Endodermal cell (in vitro differentiated cells): ENCODE results near the gene INMT. TPM values are rescaled to one million over a fixed set of nuclear protein-coding genes. Genes with fewer than 3 reads are reported as not detected.

Experiments used
- DNase-seq: peaks from one replicate; pipeline ENCODE4 v3.0.0-alpha.2; 2017
- H3K27ac ChIP-seq: 2 replicates; pipeline ENCODE4 v1.5.1; 2013; ENCODE audit warnings: mild to moderate bottlenecking, low read depth, low read length, moderate library complexity
- H3K27me3 ChIP-seq: 2 replicates; pipeline ENCODE4 v1.6.1; 2013; ENCODE audit warnings: mild to moderate bottlenecking, low read length, moderate library complexity; ENCODE audit not compliant: insufficient read depth, control insufficient read depth, poor library complexity, severe bottlenecking
- H3K36me3 ChIP-seq: 2 replicates; pipeline ENCODE4 v1.7.0; 2013; ENCODE audit warnings: mild to moderate bottlenecking, low read length, moderate library complexity; ENCODE audit not compliant: control insufficient read depth, insufficient read depth
- H3K4me1 ChIP-seq: one replicate; pipeline ENCODE4 v1.7.0; 2013; ENCODE audit warnings: low read length; ENCODE audit not compliant: control insufficient read depth, insufficient read depth
- H3K4me3 ChIP-seq: 2 replicates; pipeline ENCODE4 v1.5.1; 2013; ENCODE audit warnings: mild to moderate bottlenecking, low read length, moderate library complexity
- H3K9ac ChIP-seq: 2 replicates; pipeline ENCODE4 v1.6.1; 2013; ENCODE audit warnings: mild to moderate bottlenecking, low read length, moderate library complexity; ENCODE audit not compliant: poor library complexity, severe bottlenecking; ENCODE audit errors: extremely low read depth
- H3K9me3 ChIP-seq: 2 replicates; pipeline ENCODE4 v1.6.1; 2013; ENCODE audit warnings: mild to moderate bottlenecking, low read length, moderate library complexity; ENCODE audit not compliant: control insufficient read depth
- H3K27ac Mint-ChIP-seq: 2 replicates; pipeline ENCODE4 v1.8.0; 2020; ENCODE audit warnings: mixed read lengths
- H3K27me3 Mint-ChIP-seq: 2 replicates; pipeline ENCODE4 v1.8.0; 2021; ENCODE audit warnings: mild to moderate bottlenecking, mixed read lengths; ENCODE audit not compliant: insufficient read depth
- H3K36me3 Mint-ChIP-seq: 2 replicates; pipeline ENCODE4 v1.8.0; 2020; ENCODE audit warnings: low read depth, mixed read lengths
- H3K4me1 Mint-ChIP-seq: 2 replicates; pipeline ENCODE4 v1.8.0; 2020; ENCODE audit warnings: mixed read lengths
- H3K4me3 Mint-ChIP-seq: 2 replicates; pipeline ENCODE4 v1.8.0; 2020; ENCODE audit warnings: mild to moderate bottlenecking, moderate library complexity, mixed read lengths
- H3K9me3 Mint-ChIP-seq: 2 replicates; pipeline ENCODE4 v1.8.0; 2020; ENCODE audit warnings: mild to moderate bottlenecking, mixed read lengths
- WGBS, 2 experiments: methylation state at CpG; one replicate each; pipeline versions ENCODE4 v1.1.5 to v1.1.7; 2013; ENCODE audit warnings: missing lambda C conversion rate in 2 of 2, mixed read lengths in 1 of 2; ENCODE audit not compliant: insufficient coverage in 1 of 2, insufficient read length in 1 of 2; 5-methylcytosine and 5-hydroxymethylcytosine counted together
- total RNA-seq, 2 donors: library from RNA; stranded (reverse); fragmentation: NEBNext Ultra II Directional in 1 of 2; extraction: Animal tissue kit (Norgen Biotek cat#: 25700) in 1 of 2; gene quantifications; 2 replicates in 1 of 2; 3 replicates in 1 of 2; pipeline ENCODE4 v1.2.1, GENCODE V29; 2021
- TF ChIP-seq, protein P1 (sequence below): fragments of 200-600 bp; sonication (generic); conservative IDR thresholded peaks from 2 replicates; pipeline ENCODE4 v1.5.0; 2021; ENCODE audit warnings: antibody characterized with exemption, mild to moderate bottlenecking

INMT gene
- total RNA-seq, 2 donors from 2014 or later, result 3.0 to 3.3 TPM

GRCh38 chr7:30743371-30744074 lies 8.4 kb upstream of the INMT start:
- H3K27ac Mint-ChIP-seq, result no peak overlapping the region
- H3K36me3 Mint-ChIP-seq, result no peaks in the 10 kb centered on the region
- H3K4me1 Mint-ChIP-seq, result peaks cover 5% of the 10 kb centered on the region
- TF ChIP-seq, protein P1, sequence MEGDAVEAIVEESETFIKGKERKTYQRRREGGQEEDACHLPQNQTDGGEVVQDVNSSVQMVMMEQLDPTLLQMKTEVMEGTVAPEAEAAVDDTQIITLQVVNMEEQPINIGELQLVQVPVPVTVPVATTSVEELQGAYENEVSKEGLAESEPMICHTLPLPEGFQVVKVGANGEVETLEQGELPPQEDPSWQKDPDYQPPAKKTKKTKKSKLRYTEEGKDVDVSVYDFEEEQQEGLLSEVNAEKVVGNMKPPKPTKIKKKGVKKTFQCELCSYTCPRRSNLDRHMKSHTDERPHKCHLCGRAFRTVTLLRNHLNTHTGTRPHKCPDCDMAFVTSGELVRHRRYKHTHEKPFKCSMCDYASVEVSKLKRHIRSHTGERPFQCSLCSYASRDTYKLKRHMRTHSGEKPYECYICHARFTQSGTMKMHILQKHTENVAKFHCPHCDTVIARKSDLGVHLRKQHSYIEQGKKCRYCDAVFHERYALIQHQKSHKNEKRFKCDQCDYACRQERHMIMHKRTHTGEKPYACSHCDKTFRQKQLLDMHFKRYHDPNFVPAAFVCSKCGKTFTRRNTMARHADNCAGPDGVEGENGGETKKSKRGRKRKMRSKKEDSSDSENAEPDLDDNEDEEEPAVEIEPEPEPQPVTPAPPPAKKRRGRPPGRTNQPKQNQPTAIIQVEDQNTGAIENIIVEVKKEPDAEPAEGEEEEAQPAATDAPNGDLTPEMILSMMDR, result peak; percentile 51
- DNase-seq, result no peak
- Histone ChIP-seq H3K27ac (no peak overlapping the region), H3K36me3 (no peaks in the 10 kb centered on the region), H3K4me3 (no peak overlapping the region), H3K27me3 (no peaks in the 10 kb centered on the region), H3K9me3 (no peaks in the 10 kb centered on the region), H3K4me1 (peaks cover 5% of the 10 kb centered on the region), H3K9ac (no peak overlapping the region)
- H3K4me3 Mint-ChIP-seq, result no peak overlapping the region
- no peaks in the 10 kb centered on the region for H3K9me3 Mint-ChIP-seq
- H3K27me3 Mint-ChIP-seq, result peaks cover 10% of the 10 kb centered on the region
- 83 to 100% methylated on average over 4 to 8 of the region's 8 CpGs for WGBS, 2 experiments

GRCh38 chr7:30744075-30744417 lies 7.9 kb upstream of the INMT start:
- Histone ChIP-seq H3K4me3 (no peak overlapping the region), H3K4me1 (peaks cover 5% of the 10 kb centered on the region), H3K9ac (no peak overlapping the region), H3K27ac (no peak overlapping the region), H3K27me3 (no peaks in the 10 kb centered on the region), H3K36me3 (no peaks in the 10 kb centered on the region), H3K9me3 (no peaks in the 10 kb centered on the region)
- H3K27ac Mint-ChIP-seq, result no peak overlapping the region
- 88 to 93% methylated on average over 10 to 12 of the region's 12 CpGs for WGBS, 2 experiments
- no peaks in the 10 kb centered on the region for H3K36me3 Mint-ChIP-seq
- TF ChIP-seq, protein P1, result no peak
- H3K27me3 Mint-ChIP-seq, result peaks cover 7% of the 10 kb centered on the region
- no peak overlapping the region for H3K4me3 Mint-ChIP-seq
- H3K4me1 Mint-ChIP-seq, result peaks cover 7% of the 10 kb centered on the region
- H3K9me3 Mint-ChIP-seq, result no peaks in the 10 kb centered on the region
- no peak for DNase-seq

GRCh38 chr7:30745261-30745941 lies 6.5 kb upstream of the INMT start:
- no peak overlapping the region for H3K4me3 Mint-ChIP-seq
- no peak overlapping the region for H3K9ac ChIP-seq
- no peaks in the 10 kb centered on the region for H3K27me3 ChIP-seq
- DNase-seq, result no peak
- WGBS, 2 experiments, result 89% methylated on average over 6 of the region's 6 CpGs
- no peak overlapping the region for H3K27ac Mint-ChIP-seq
- H3K4me3 ChIP-seq, result no peak overlapping the region
- H3K9me3 Mint-ChIP-seq, result peaks cover 5% of the 10 kb centered on the region
- peaks cover 9% of the 10 kb centered on the region for H3K27me3 Mint-ChIP-seq
- H3K36me3 Mint-ChIP-seq, result peaks cover 4% of the 10 kb centered on the region
- peaks cover 7% of the 10 kb centered on the region for H3K4me1 Mint-ChIP-seq
- peaks cover 8% of the 10 kb centered on the region for H3K9me3 ChIP-seq
- no peak overlapping the region for H3K27ac ChIP-seq
- peaks cover 5% of the 10 kb centered on the region for H3K4me1 ChIP-seq
- TF ChIP-seq, protein P1, result peak; percentile 31
- H3K36me3 ChIP-seq, result no peaks in the 10 kb centered on the region
